Measurements from ENCODE around the gene OGFOD1. TPM values are rescaled to one million over a fixed set of nuclear protein-coding genes. Genes with fewer than 3 reads are reported as not detected.

OGFOD1 gene
- total RNA-seq, 1 donor from 2014 or later: 107 TPM

- Histone ChIP-seq H3K4me2 (ENCODE audit: low read length) (no peak overlapping the region), H4K20me1 (ENCODE audit: insufficient read depth, low read length) (peaks cover 57% of the 10 kb centered on the region), H3K9me3 (ENCODE audit: insufficient read depth, low read depth, low read length) (no peaks in the 10 kb centered on the region), H3K4me3 (ENCODE audit: insufficient read depth, low read depth, low read length) (no peak overlapping the region), H3K27me3 (ENCODE audit: insufficient read depth, low read length) (no peaks in the 10 kb centered on the region), H3K79me2 (ENCODE audit: insufficient read depth, low read length) (peaks cover 80% of the 10 kb centered on the region), H2AFZ (ENCODE audit: low read depth, low read length) (no peak overlapping the region), H3K9ac (ENCODE audit: low read length) (no peak overlapping the region), H3K36me3 (ENCODE audit: insufficient read depth, low read length) (no peaks in the 10 kb centered on the region), H3K4me1 (ENCODE audit: insufficient read depth, low read length) (no peaks in the 10 kb centered on the region), H3K27ac (ENCODE audit: low read depth, low read length) (no peak overlapping the region)
- H3K27me3 Mint-ChIP-seq (ENCODE audit: low read depth, unreplicated experiment): no peaks in the 10 kb centered on the region
- FAIRE-seq: no peak
- no peak for DNase-seq (ENCODE audit: low read depth)
- no peak overlapping the region for H3K4me3 Mint-ChIP-seq (ENCODE audit: unreplicated experiment)
- H3K36me3 Mint-ChIP-seq (ENCODE audit: low read depth, unreplicated experiment): peaks cover 1% of the 10 kb centered on the region
- peaks cover 6% of the 10 kb centered on the region for H3K4me1 Mint-ChIP-seq (ENCODE audit: low read depth, unreplicated experiment)
- no peak for TF ChIP-seq CTCF (IDR thresholded peaks at IDR 0.05; ENCODE audit: insufficient read depth, low read depth, low read length)
- TF ChIP-seq EZH2 (IDR thresholded peaks at IDR 0.05; ENCODE audit: insufficient read depth, low read length): no peak
- H3K9me3 Mint-ChIP-seq (ENCODE audit: unreplicated experiment): no peaks in the 10 kb centered on the region
- H3K27ac Mint-ChIP-seq (ENCODE audit: unreplicated experiment): no peak overlapping the region
These were observed 34.2 kb upstream of the OGFOD1 start for GRCh38 chr16:56417138-56417537.

- TF ChIP-seq CTCF (IDR thresholded peaks at IDR 0.05; ENCODE audit: insufficient read depth, low read depth, low read length) (no peak), EZH2 (IDR thresholded peaks at IDR 0.05; ENCODE audit: insufficient read depth, low read length) (no peak)
- Mint-ChIP-seq H3K27me3 (ENCODE audit: low read depth, unreplicated experiment) (no peaks in the 10 kb centered on the region), H3K9me3 (ENCODE audit: unreplicated experiment) (no peaks in the 10 kb centered on the region), H3K4me3 (ENCODE audit: unreplicated experiment) (no peak overlapping the region), H3K4me1 (ENCODE audit: low read depth, unreplicated experiment) (peaks cover 14% of the 10 kb centered on the region), H3K36me3 (ENCODE audit: low read depth, unreplicated experiment) (peaks cover 1% of the 10 kb centered on the region), H3K27ac (ENCODE audit: unreplicated experiment) (no peak overlapping the region)
- H3K79me2 ChIP-seq (ENCODE audit: insufficient read depth, low read length): peaks cover 94% of the 10 kb centered on the region
- H3K9me3 ChIP-seq (ENCODE audit: insufficient read depth, low read depth, low read length): no peaks in the 10 kb centered on the region
- no peaks in the 10 kb centered on the region for H3K27me3 ChIP-seq (ENCODE audit: insufficient read depth, low read length)
- H3K4me3 ChIP-seq (ENCODE audit: insufficient read depth, low read depth, low read length): no peak overlapping the region
- no peak overlapping the region for H3K9ac ChIP-seq (ENCODE audit: low read length)
- DNase-seq (ENCODE audit: low read depth) (no peak), FAIRE-seq (no peak)
- no peak overlapping the region for H3K27ac ChIP-seq (ENCODE audit: low read depth, low read length)
- H3K4me2 ChIP-seq (ENCODE audit: low read length): no peak overlapping the region
- peaks cover 70% of the 10 kb centered on the region for H4K20me1 ChIP-seq (ENCODE audit: insufficient read depth, low read length)
- no peaks in the 10 kb centered on the region for H3K36me3 ChIP-seq (ENCODE audit: insufficient read depth, low read length)
- H2AFZ ChIP-seq (ENCODE audit: low read depth, low read length): no peak overlapping the region
- H3K4me1 ChIP-seq (ENCODE audit: insufficient read depth, low read length): peaks cover 8% of the 10 kb centered on the region
These were observed 31.4 kb upstream of the OGFOD1 start for GRCh38 chr16:56419740-56420548.

GRCh38 chr16:56420613-56421012 is 30.7 kb upstream of the OGFOD1 start:
- FAIRE-seq: no peak

More at GRCh38 chr16:56420613-56421012, 30.7 kb upstream of the OGFOD1 start:
- Mint-ChIP-seq H3K27me3 (ENCODE audit: low read depth, unreplicated experiment) (no peaks in the 10 kb centered on the region), H3K36me3 (ENCODE audit: low read depth, unreplicated experiment) (peaks cover 1% of the 10 kb centered on the region), H3K9me3 (ENCODE audit: unreplicated experiment) (no peaks in the 10 kb centered on the region), H3K27ac (ENCODE audit: unreplicated experiment) (no peak overlapping the region), H3K4me1 (ENCODE audit: low read depth, unreplicated experiment) (peaks cover 14% of the 10 kb centered on the region), H3K4me3 (ENCODE audit: unreplicated experiment) (no peak overlapping the region)
- no peak for DNase-seq (ENCODE audit: low read depth)
- Histone ChIP-seq H4K20me1 (ENCODE audit: insufficient read depth, low read length) (peaks cover 63% of the 10 kb centered on the region), H3K4me3 (ENCODE audit: insufficient read depth, low read depth, low read length) (no peak overlapping the region), H3K36me3 (ENCODE audit: insufficient read depth, low read length) (no peaks in the 10 kb centered on the region), H3K9me3 (ENCODE audit: insufficient read depth, low read depth, low read length) (no peaks in the 10 kb centered on the region), H2AFZ (ENCODE audit: low read depth, low read length) (no peak overlapping the region), H3K9ac (ENCODE audit: low read length) (no peak overlapping the region), H3K4me1 (ENCODE audit: insufficient read depth, low read length) (peaks cover 8% of the 10 kb centered on the region), H3K79me2 (ENCODE audit: insufficient read depth, low read length) (peaks cover 87% of the 10 kb centered on the region), H3K27ac (ENCODE audit: low read depth, low read length) (no peak overlapping the region), H3K27me3 (ENCODE audit: insufficient read depth, low read length) (no peaks in the 10 kb centered on the region), H3K4me2 (ENCODE audit: low read length) (no peak overlapping the region)
- TF ChIP-seq EZH2 (IDR thresholded peaks at IDR 0.05; ENCODE audit: insufficient read depth, low read length) (no peak), CTCF (IDR thresholded peaks at IDR 0.05; ENCODE audit: insufficient read depth, low read depth, low read length) (no peak)

All from astrocyte (in vitro differentiated cells and primary cell).